Glutamatergic neuron (in vitro differentiated cells): Measurements from ENCODE around the gene KREMEN2. TPM values are rescaled to one million over a fixed set of nuclear protein-coding genes. Genes with fewer than 3 reads are reported as not detected.
A peak's percentile ranks its signal among the peaks of the same experiment; 100 is the strongest.

Source experiments
- DNase-seq: peaks from one replicate; pipeline ENCODE4 v3.0.0; 2022
- H3K27ac Mint-ChIP-seq: one replicate; pipeline ENCODE4 v1.8.0; 2020; ENCODE audit warnings: mild to moderate bottlenecking, mixed read lengths, inconsistent platforms; ENCODE audit not compliant: unreplicated experiment
- H3K27me3 Mint-ChIP-seq: one replicate; pipeline ENCODE4 v1.8.0; 2020; ENCODE audit warnings: mild to moderate bottlenecking, moderate library complexity, mixed read lengths, inconsistent platforms; ENCODE audit not compliant: unreplicated experiment
- H3K36me3 Mint-ChIP-seq: one replicate; pipeline ENCODE4 v1.8.0; 2020; ENCODE audit warnings: mild to moderate bottlenecking, mixed read lengths, inconsistent platforms; ENCODE audit not compliant: unreplicated experiment
- H3K4me1 Mint-ChIP-seq: one replicate; pipeline ENCODE4 v1.8.0; 2020; ENCODE audit warnings: mild to moderate bottlenecking, low read depth, mixed read lengths, inconsistent platforms; ENCODE audit not compliant: unreplicated experiment
- H3K4me3 Mint-ChIP-seq: one replicate; pipeline ENCODE4 v1.8.0; 2020; ENCODE audit warnings: mild to moderate bottlenecking, mixed read lengths, inconsistent platforms; ENCODE audit not compliant: unreplicated experiment
- H3K9me3 Mint-ChIP-seq: one replicate; pipeline ENCODE4 v1.8.0; 2020; ENCODE audit warnings: mild to moderate bottlenecking, moderate library complexity, mixed read lengths, inconsistent platforms; ENCODE audit not compliant: unreplicated experiment
- CTCF ChIP-seq: fragments of 200-600 bp; sonication (generic); IDR thresholded peaks from one replicate; pipeline ENCODE4 v1.5.0; 2021; ENCODE audit not compliant: partially characterized antibody, unreplicated experiment
- total RNA-seq: library from RNA; stranded (reverse); fragmentation: NEBNext Ultra II Directional; extraction: Animal tissue kit (Norgen Biotek cat#: 25700); gene quantifications from one replicate; pipeline ENCODE4 v1.2.1, GENCODE V29; 2021; ENCODE audit not compliant: unreplicated experiment

Gene KREMEN2
- total RNA-seq, 1 donor from 2014 or later, result 12.8 TPM

- Mint-ChIP-seq H3K27me3 (no peaks in the 10 kb centered on the region), H3K4me3 (no peak overlapping the region), H3K4me1 (peaks cover 6% of the 10 kb centered on the region), H3K27ac (no peak overlapping the region), H3K36me3 (no peaks in the 10 kb centered on the region), H3K9me3 (no peaks in the 10 kb centered on the region)
- no peak for DNase-seq
- TF ChIP-seq CTCF, result no peak
Observed at GRCh38 chr16:2975161-2975795, 11.2 kb downstream of the KREMEN2 start.

GRCh38 chr16:2976201-2976600 lies 12.1 kb downstream of the KREMEN2 start:
- Mint-ChIP-seq H3K36me3 (no peaks in the 10 kb centered on the region), H3K4me3 (no peak overlapping the region), H3K27me3 (peaks cover 2% of the 10 kb centered on the region), H3K27ac (no peak overlapping the region), H3K9me3 (no peaks in the 10 kb centered on the region), H3K4me1 (peaks cover 5% of the 10 kb centered on the region)
- no peak for TF ChIP-seq CTCF
- no peak for DNase-seq

- Mint-ChIP-seq H3K4me1 (peaks cover 7% of the 10 kb centered on the region), H3K27ac (no peak overlapping the region), H3K36me3 (no peaks in the 10 kb centered on the region), H3K9me3 (no peaks in the 10 kb centered on the region), H3K27me3 (peaks cover 2% of the 10 kb centered on the region), H3K4me3 (no peak overlapping the region)
- TF ChIP-seq CTCF, result no peak
- DNase-seq, result no peak
Observed at GRCh38 chr16:2976673-2977072, 12.6 kb downstream of the KREMEN2 start.

DNA sequence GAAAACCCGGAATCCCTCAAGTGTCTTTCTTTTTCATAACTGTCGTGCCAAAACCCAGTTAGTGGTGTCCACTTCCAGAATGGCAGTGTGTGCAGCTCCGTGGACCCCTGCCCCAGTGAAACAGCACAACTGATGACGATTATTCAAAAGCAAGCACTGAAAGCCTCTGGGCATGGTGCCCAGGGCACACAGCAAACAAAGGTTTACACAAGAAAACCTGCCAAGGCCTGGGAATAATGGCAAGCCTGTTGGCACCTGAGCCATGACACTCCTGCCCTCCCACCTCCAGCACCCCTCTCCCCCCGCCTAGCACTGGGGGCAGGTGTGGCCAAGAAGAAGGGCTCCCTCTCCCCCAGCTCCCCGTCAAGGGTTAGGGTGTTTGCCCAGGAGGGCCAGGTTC lies 13.4 kb downstream of the KREMEN2 start:
- Mint-ChIP-seq H3K27ac (no peak overlapping the region), H3K27me3 (peaks cover 2% of the 10 kb centered on the region), H3K4me1 (peaks cover 8% of the 10 kb centered on the region), H3K9me3 (no peaks in the 10 kb centered on the region), H3K36me3 (no peaks in the 10 kb centered on the region), H3K4me3 (no peak overlapping the region)
- no peak for TF ChIP-seq CTCF
- no peak for DNase-seq

GRCh38 chr16:2979669-2980226 lies 15.7 kb downstream of the KREMEN2 start:
- no peak for TF ChIP-seq CTCF
- H3K36me3 Mint-ChIP-seq, result no peaks in the 10 kb centered on the region
- peaks cover 3% of the 10 kb centered on the region for H3K9me3 Mint-ChIP-seq
- H3K27me3 Mint-ChIP-seq, result peaks cover 3% of the 10 kb centered on the region
- H3K4me1 Mint-ChIP-seq, result peaks cover 5% of the 10 kb centered on the region
- H3K27ac Mint-ChIP-seq, result no peak overlapping the region
- DNase-seq, result no peak
- H3K4me3 Mint-ChIP-seq, result peak overlapping the region; percentile 65
